OCI-LY7 (cell line): ENCODE data around the gene MCCC1.

Experiments used
- CTCF ChIP-seq: fragments of 200-600 bp; sonication (generic); conservative IDR thresholded peaks from 2 replicates; pipeline ENCODE4 v1.5.1; 2014; ENCODE audit warnings: mild to moderate bottlenecking, antibody characterized with exemption, low read length, moderate library complexity, mixed read lengths
- EZH2phosphoT487 ChIP-seq: fragments of 200-600 bp; sonication (generic); IDR thresholded peaks from 2 replicates; pipeline ENCODE4 v1.6.1; 2018; ENCODE audit warnings: low read depth, borderline replicate concordance, mild to moderate bottlenecking, mixed run types, antibody characterized with exemption, low read length, moderate library complexity, mixed read lengths

GRCh38 chr3:183108001-183108449 lies 8.7 kb upstream of the MCCC1 start:
- no peak for TF ChIP-seq CTCF
- TF ChIP-seq EZH2phosphoT487 = no peak
